ENCODE measurements around the gene RAET1L.

- TF ChIP-seq, protein P1, sequence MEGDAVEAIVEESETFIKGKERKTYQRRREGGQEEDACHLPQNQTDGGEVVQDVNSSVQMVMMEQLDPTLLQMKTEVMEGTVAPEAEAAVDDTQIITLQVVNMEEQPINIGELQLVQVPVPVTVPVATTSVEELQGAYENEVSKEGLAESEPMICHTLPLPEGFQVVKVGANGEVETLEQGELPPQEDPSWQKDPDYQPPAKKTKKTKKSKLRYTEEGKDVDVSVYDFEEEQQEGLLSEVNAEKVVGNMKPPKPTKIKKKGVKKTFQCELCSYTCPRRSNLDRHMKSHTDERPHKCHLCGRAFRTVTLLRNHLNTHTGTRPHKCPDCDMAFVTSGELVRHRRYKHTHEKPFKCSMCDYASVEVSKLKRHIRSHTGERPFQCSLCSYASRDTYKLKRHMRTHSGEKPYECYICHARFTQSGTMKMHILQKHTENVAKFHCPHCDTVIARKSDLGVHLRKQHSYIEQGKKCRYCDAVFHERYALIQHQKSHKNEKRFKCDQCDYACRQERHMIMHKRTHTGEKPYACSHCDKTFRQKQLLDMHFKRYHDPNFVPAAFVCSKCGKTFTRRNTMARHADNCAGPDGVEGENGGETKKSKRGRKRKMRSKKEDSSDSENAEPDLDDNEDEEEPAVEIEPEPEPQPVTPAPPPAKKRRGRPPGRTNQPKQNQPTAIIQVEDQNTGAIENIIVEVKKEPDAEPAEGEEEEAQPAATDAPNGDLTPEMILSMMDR (IDR thresholded peaks at IDR 0.05) = peak; percentile 50
- no peak for TF ChIP-seq EZH2 (IDR thresholded peaks at IDR 0.05; ENCODE audit: borderline replicate concordance, insufficient read depth, low read depth, low read length, poor library complexity, severe bottlenecking)
Measured at GRCh38 chr6:150068720-150069648, 43.7 kb upstream of the RAET1L start, which contains the start of gene ULBP3.

Data from B cell (primary cell).